HG02852 (cell line): ENCODE measurements around the gene TMED4.

Experiments
- ATAC-seq: cut with Tn5 transposase; IDR thresholded peaks from one replicate; pipeline ENCODE4 v1.9.1; 2021; ENCODE audit warnings: mild to moderate bottlenecking, moderate library complexity; ENCODE audit not compliant: unreplicated experiment

The TMED4 gene

DNA sequence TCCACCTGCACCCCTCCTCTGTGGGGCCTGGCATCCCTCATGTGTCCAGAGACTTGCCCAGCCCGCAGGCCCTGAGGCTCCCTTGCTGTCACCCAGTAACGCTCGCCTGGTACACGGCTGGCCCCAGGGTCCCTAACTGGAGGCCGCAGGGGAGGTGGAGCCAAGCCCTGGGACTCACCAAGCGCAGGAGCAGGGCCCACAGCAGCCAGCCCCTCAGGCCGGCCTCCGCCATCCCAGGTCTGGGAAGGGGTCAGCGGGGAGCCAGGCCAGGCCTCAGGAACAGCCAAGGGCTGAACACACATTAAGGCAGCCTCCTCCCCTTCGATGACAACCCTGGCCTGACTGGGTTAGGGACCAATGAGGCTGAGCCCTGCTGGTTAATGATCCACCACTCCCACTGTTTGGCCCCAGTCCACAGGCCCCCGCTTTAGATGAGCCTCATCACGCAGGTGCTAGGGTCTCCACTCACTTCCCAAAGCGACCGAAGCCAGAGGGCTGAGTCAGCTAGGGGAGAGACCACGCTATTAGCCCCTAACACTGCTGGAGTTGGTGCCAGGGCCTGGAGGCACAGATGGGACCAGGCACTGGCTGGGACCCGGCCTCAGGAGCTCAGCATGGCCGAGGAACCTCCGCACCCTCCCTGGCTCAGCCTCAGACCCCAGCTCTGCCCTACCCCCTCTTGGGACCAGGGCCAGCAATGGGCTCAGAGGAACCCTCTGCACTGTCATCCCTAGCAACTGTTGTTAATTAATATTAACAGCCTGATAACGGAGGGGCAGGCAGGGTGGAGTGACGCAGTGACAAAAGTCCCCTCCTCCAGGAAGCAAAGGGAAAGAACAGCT lies 40.8 kb downstream of the TMED4 start, which contains the start of gene NPC1L1:
Gene NPC1L1 (minus strand): TSS at position 303 of the 842 bp plus-strand sequence. CDS start 71 bp downstream, at position 232.
- no peak for ATAC-seq

GRCh38 chr7:44540592-44541027 lies 41.4 kb downstream of the TMED4 start:
- ATAC-seq = no peak

DNA sequence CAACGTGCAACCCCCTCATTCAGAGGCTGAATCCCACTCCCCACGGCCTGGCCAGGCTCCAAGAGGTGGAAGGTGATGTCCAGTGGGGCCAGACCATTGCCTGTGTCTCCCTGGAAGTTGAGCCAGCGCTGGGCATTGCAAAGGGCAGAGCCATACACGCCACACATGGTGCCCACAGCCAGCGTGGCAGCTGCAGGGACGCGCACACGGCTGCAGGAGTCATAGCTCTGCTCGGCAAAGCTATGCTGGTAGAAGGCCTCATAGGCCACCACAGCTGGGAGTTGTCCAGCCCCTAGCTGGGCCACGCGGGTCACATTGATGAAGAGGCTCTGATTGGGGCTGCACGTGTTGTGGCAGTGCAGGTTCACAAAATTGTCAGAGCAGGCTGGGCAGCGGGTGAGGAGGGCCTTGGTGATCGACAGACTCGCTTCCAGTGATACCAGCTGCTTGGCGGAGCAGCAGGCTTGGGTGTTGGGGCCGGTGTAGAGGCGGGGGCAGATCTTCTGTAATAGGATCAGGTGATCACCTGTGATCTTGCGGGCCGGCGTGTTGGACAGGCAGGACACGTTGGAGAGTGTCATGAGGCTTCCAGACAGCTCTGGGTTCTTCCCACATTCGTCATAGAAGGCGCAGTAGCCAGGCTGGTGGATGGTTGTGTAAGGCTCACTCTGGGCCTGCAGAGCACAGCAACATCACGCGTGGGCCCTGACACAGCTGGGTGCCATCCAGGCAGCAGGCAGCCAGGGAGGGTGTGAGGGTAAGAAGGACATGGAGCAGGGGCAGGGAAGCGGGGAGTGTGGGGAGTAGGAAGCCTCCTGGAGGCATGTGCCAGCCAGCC lies 42.1 kb downstream of the TMED4 start:
- ATAC-seq = no peak

DNA sequence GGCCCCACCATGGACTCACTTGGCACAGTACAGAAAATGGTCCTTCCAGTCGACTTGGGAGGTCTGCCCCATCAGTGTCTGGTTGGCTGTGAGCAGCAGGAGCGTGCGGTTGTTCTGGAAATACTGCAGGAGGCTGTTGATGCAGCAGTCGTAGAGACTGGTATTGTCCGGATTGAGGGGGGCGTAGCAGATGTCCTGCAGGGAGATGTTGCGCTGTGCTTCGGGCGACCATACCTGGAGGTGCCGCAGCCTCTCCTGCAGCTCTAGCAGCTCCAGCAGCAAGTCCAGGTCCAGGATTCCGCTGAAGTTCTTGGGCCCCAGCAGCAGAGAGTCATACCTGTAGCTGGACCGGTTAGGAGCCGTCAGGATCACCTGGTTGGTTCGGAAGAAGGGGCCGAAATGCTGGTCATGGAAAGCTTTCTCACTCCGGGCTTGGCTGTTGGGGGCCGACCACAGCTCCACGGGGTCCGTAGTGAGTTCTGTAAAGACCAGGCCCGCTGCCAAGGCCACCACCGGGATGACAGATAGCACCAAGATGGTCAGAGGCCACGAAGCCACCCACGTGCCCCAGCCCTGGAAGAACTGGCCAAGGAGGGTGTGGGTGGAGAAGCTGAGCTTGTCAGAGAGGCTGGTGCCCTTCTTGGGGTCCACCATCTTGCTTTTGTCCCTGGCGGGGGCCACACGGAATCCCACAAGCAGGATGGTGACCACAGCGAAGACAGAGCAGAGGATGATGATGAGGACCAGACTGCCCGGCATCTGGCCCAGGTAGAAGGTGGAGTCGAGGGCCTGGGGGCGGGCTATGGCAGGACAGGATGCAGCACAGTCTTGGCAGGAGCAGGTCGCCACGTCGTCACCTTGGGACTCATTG lies 43.0 kb downstream of the TMED4 start:
- no peak for ATAC-seq

- ATAC-seq = no peak
Measured at GRCh38 chr7:44538093-44538797, 43.8 kb downstream of the TMED4 start.

DNA sequence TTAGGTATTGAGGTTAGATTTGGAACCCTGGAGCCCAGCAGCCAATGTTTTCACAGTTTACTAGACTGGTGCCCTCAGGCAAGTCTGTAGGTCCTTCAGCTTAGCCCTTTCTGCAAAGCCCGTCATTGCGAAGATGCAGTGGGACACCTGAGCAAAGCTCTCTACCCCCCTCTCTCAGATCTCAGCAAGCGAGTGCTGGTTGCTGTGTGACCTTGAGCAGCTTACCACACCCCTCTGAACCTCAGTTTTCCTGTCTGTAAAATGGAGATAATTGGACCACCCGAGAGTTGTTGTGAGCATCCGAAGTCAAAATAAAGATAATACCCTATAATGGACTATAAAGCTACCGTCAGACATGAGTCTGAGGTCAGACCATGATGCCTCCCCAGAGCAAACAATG lies 44.6 kb downstream of the TMED4 start:
- ATAC-seq = no peak

DNA sequence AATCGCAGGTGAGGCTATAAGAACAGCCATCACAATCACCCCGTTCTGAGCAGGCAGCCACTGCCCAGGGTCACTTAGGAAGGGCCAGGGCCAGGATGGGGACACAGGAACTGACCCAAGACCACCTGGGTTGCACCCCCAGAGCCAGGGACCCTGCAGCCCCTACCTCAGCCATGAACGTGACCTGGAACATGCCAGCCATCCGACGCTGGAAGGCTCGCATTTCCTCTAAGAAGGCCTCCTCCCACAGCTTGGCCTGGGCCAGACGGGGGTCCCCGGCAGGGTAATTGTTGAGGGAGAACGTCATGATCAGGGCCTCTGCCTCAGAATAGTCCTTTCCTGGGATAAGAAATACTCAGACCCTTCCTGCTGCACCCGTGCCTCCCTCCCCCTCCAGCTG lies 45.9 kb downstream of the TMED4 start:
- ATAC-seq = no peak

DNA sequence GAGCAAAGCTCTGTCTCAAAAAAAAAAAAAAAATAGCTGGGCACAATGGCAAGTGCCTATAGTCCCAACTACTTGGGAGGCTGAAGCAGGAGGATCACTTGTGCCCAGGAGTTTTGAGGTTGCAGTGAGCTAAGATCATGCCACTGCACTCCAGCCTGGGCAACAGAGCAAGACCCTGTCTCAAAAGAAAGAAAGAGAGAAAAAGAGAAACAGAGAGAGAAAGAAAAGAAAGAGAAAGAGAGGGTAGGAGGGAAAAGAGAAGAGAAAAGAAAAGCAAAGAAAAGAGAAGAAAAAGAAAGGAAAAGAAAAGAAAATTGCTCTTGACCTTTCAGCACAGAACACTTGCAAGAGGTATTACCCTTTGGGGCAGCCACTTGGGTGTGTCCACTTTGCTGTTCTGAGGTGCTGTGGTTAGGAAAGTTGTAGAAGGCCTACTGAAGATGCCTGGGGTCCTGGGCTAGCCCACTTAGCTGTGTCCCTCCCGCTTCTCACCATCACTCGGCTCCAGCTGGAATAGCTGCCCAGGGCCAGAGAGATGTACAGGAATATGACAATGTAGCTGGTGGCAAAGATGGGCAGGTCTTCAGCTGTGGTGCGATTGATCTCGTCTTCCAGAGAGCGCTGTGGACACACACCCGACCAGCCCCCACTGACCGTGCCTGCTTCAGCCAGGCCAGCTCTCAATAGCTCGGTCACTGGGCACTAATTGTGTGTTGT lies 46.5 kb downstream of the TMED4 start:
- ATAC-seq = no peak

DNA sequence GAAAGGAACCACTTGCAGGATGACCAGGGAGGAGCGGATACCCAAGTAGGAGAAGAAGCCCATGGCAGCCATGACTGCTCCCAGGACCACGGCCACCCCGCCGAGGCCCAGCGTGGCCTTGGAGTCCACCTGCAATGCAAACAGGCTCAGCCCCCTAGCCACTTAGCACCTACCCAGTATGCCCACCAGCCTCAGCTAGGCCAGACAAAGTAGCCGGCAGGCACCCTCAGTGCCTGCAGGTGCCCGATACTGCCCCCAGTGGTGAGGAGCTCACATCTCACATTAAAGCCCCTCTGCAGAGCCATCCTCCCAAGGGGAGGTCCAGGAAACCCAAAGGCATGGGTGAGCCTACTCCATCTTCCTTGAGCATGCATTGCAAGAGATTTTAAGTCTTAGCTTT lies 47.5 kb downstream of the TMED4 start:
- ATAC-seq = no peak

GRCh38 chr7:44534087-44534486 lies 47.9 kb downstream of the TMED4 start:
- ATAC-seq = no peak

DNA sequence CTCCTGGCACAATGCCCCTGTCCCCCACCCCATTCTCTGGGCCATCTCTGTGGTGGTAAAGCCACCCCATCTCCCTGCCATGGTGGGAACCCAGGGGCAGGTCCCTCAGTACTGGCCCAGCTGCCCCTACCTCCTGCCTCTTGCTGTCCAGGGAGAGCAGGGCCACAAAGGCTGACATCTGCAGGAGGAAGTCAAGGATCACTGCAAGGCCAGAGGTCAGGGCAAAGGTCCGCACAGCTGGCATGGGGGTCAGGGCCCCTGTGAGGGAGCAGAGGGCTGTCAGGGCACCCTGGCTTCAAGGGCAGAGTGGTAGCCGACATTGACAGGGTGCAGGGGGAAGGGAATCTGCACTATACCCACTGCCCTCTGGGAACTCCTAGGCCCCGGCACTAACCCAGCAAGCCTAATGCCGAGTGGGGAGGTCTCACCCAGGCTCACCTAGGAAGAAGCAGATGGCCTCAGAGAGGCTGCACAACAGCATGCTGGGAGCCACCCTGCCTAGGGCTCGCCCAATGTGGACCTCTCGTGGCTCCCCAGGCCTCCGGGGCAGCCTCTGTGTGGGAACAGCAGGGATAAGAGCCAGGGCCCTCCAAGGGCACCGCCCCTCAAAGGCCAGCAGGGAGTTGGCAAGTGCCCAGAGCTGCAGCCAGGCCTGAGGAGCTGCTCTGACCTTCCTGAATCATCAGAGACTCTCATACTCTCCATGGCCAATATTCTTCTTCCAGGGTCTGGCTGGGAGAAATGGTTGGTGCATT lies 48.6 kb downstream of the TMED4 start:
- no peak for ATAC-seq

GRCh38 chr7:44531421-44532380 lies 50.3 kb downstream of the TMED4 start:
- ATAC-seq = no peak

DNA sequence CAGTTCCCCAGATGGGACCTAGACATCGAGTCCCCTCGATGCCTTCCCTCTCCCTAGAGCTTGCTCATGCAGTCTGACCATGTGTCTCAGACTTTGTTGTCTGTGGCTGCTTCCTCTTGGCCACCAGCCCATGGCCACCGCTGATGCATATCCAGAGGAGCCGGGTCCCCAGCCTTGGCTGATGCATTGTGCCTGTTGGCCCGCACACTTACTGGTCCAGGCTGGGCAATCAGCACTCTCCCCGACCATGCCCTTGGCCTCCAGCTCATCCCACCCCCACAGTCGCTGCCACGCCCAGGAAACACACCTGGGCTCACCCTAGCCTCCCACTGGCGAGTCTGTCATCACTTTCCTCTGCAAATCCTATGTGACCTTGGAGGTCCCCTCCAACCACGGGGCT lies 51.0 kb downstream of the TMED4 start:
- no peak for ATAC-seq
